ENCODE measurements around the gene BTBD1.

GRCh38 chr15:83063551-83063950 lies 3.5 kb downstream of the BTBD1 start:
- TF ChIP-seq CTCF (IDR thresholded peaks at IDR 0.05) (no peak), HMGXB4 (CRISPR knock-in tag; IDR thresholded peaks at IDR 0.05; ENCODE audit: borderline replicate concordance) (no peak), ZFP36 (IDR thresholded peaks at IDR 0.05; ENCODE audit: borderline replicate concordance, partially characterized antibody) (no peak), JUNB (IDR thresholded peaks at IDR 0.05) (no peak), CHD2 (IDR thresholded peaks at IDR 0.05; ENCODE audit: low read length, partially characterized antibody) (no peak), POLR2A (IDR thresholded peaks at IDR 0.05; ENCODE audit: low read length) (no peak), PBX3 (IDR thresholded peaks at IDR 0.05) (no peak), RNF2 (IDR thresholded peaks at IDR 0.05; ENCODE audit: borderline replicate concordance, low read depth) (no peak), MYC (IDR thresholded peaks at IDR 0.05; ENCODE audit: borderline replicate concordance, low read length) (no peak), NPAS2 (CRISPR knock-in tag; IDR thresholded peaks at IDR 0.05; ENCODE audit: borderline replicate concordance) (no peak)

Measured in A549 (cell line).